ENCODE measurements around the gene VWA5A. TPM values are rescaled to one million over a fixed set of nuclear protein-coding genes. Genes with fewer than 3 reads are reported as not detected.
A peak's percentile ranks its signal among the peaks of the same experiment; 100 is the strongest.

The VWA5A gene, protein sequence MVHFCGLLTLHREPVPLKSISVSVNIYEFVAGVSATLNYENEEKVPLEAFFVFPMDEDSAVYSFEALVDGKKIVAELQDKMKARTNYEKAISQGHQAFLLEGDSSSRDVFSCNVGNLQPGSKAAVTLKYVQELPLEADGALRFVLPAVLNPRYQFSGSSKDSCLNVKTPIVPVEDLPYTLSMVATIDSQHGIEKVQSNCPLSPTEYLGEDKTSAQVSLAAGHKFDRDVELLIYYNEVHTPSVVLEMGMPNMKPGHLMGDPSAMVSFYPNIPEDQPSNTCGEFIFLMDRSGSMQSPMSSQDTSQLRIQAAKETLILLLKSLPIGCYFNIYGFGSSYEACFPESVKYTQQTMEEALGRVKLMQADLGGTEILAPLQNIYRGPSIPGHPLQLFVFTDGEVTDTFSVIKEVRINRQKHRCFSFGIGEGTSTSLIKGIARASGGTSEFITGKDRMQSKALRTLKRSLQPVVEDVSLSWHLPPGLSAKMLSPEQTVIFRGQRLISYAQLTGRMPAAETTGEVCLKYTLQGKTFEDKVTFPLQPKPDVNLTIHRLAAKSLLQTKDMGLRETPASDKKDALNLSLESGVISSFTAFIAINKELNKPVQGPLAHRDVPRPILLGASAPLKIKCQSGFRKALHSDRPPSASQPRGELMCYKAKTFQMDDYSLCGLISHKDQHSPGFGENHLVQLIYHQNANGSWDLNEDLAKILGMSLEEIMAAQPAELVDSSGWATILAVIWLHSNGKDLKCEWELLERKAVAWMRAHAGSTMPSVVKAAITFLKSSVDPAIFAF
- total RNA-seq (2014; rRNA removed; shearing (Covaris generic)): 18.1 and 24.8 TPM in 2 replicates

- H3K4me3 ChIP-seq: peak within 1 kb of the TSS; percentile 40
- H3K4me1 ChIP-seq (replicated peaks): peaks cover 12% of the 10 kb centered on the region; the same call in 1 of the 2 replicates
- peak within 1 kb of the TSS; percentile 33; the same call in 1 of the 2 replicates for H3K27ac ChIP-seq
- DNase-seq (ENCODE audit: low read depth in 1 of 2, low spot score in 2 of 2): peak; percentile 55 to 67
- H3K36me3 ChIP-seq: peaks cover 5% of the 10 kb centered on the region; the same call in 1 of the 2 replicates
- H3K9me3 ChIP-seq (replicated peaks): no peaks in the 10 kb centered on the region
- no peaks in the 10 kb centered on the region for H3K27me3 ChIP-seq (replicated peaks)
Observed at GRCh38 chr11:124114942-124115781, at the start of gene VWA5A. TSS of gene VWA5A (plus strand) at chr11:124115450. CDS start at chr11:124117512, 2,062 bp downstream.

DNA sequence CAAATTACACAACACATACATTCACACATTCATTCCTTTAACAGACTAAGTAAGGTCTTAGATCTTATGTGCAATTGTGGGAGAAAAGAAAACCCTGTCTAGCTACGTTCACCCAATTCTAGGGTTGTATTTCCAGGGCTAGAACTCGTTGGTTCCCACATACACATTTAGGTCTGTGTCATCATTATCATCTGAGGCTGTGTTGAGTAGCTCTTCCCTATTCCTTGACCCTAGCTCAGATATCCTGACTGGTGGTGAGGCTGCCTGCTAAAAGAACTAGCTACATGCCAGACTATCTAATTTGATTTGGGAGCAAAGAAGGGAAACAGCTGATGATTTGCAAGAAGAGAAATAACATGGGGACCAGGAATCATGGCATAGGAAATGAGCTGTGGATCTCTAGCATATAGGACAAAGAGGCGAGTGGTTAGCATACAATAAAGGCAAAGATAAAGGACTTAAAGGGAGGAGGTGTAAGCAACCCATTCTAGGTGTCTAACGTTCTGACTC is 46.6 kb upstream of the VWA5A start:
- Histone ChIP-seq H3K9me3 (replicated peaks) (no peaks in the 10 kb centered on the region), H3K4me3 (no peak overlapping the region), H3K4me1 (replicated peaks) (peaks cover 5% of the 10 kb centered on the region; the same call in 1 of the 2 replicates), H3K27me3 (replicated peaks) (peaks cover 7% of the 10 kb centered on the region; the same call in 1 of the 2 replicates), H3K27ac (no peak overlapping the region), H3K36me3 (no peaks in the 10 kb centered on the region)
- no peak for DNase-seq (ENCODE audit: low read depth in 1 of 2, low spot score in 2 of 2)

GRCh38 chr11:124069429-124070401 is 45.5 kb upstream of the VWA5A start:
- peak; percentile 40 to 62 for DNase-seq (ENCODE audit: low read depth in 1 of 2, low spot score in 2 of 2)
- no peaks in the 10 kb centered on the region for H3K36me3 ChIP-seq
- peak overlapping the region; percentile 30 for H3K4me3 ChIP-seq
- H3K27ac ChIP-seq: no peak overlapping the region
- peaks cover 9% of the 10 kb centered on the region for H3K4me1 ChIP-seq (replicated peaks)
- peaks cover 7% of the 10 kb centered on the region; the same call in 1 of the 2 replicates for H3K27me3 ChIP-seq (replicated peaks)
- no peaks in the 10 kb centered on the region for H3K9me3 ChIP-seq (replicated peaks)

GRCh38 chr11:124070915-124071622 is 44.2 kb upstream of the VWA5A start:
- H3K9me3 ChIP-seq (replicated peaks): no peaks in the 10 kb centered on the region
- H3K27ac ChIP-seq: no peak overlapping the region
- peaks cover 7% of the 10 kb centered on the region; the same call in 1 of the 2 replicates for H3K27me3 ChIP-seq (replicated peaks)
- peak in 1 of 2 experiments; percentile 49 for DNase-seq (ENCODE audit: low read depth in 1 of 2, low spot score in 2 of 2)
- H3K36me3 ChIP-seq: no peaks in the 10 kb centered on the region
- no peak overlapping the region for H3K4me3 ChIP-seq
- H3K4me1 ChIP-seq (replicated peaks): peaks cover 22% of the 10 kb centered on the region

- Histone ChIP-seq H3K9me3 (replicated peaks) (no peaks in the 10 kb centered on the region), H3K36me3 (no peaks in the 10 kb centered on the region), H3K27me3 (replicated peaks) (peaks cover 7% of the 10 kb centered on the region; the same call in 1 of the 2 replicates), H3K4me3 (no peak overlapping the region), H3K27ac (no peak overlapping the region), H3K4me1 (replicated peaks) (peaks cover 28% of the 10 kb centered on the region)
- no peak for DNase-seq (ENCODE audit: low read depth in 1 of 2, low spot score in 2 of 2)
Observed at GRCh38 chr11:124071623-124071948, 43.7 kb upstream of the VWA5A start.

- no peak for DNase-seq (ENCODE audit: low read depth in 1 of 2, low spot score in 2 of 2)
- 0 out of 2 replicates have a peak, but pooled peaks cover 7% of the 10 kb centered on the region for H3K27me3 ChIP-seq (replicated peaks)
- H3K36me3 ChIP-seq: no peaks in the 10 kb centered on the region
- no peak overlapping the region for H3K27ac ChIP-seq
- no peaks in the 10 kb centered on the region for H3K9me3 ChIP-seq (replicated peaks)
- H3K4me1 ChIP-seq (replicated peaks): peaks cover 33% of the 10 kb centered on the region
- H3K4me3 ChIP-seq: no peak overlapping the region
Observed at GRCh38 chr11:124072147-124072546, 43.1 kb upstream of the VWA5A start.

DNA sequence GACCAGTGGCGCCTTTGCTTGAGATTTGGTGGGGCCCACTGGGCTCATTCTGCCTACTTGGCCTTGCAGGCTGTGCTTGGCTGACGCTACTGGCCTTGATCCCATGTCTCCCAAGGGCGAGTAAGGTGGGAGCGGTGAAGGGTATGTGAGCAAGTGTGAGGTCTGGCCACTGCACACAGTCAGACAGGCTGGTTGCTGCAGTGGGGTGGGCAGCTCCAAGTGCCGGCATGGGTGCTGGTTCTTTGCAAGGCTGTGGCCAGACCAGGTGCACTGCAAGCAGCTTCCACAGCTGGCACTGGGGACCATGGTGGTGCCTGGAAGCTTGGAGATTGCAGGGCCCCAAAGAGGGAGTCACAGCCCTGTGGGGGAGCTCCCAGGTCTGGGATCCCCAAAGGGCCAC is 40.7 kb upstream of the VWA5A start:
- H3K27me3 ChIP-seq (replicated peaks): no peaks in the 10 kb centered on the region
- no peak for DNase-seq (ENCODE audit: low read depth in 1 of 2, low spot score in 2 of 2)
- no peaks in the 10 kb centered on the region for H3K36me3 ChIP-seq
- no peak overlapping the region for H3K4me3 ChIP-seq
- H3K4me1 ChIP-seq (replicated peaks): peaks cover 33% of the 10 kb centered on the region
- no peaks in the 10 kb centered on the region for H3K9me3 ChIP-seq (replicated peaks)
- H3K27ac ChIP-seq: no peak overlapping the region

DNA sequence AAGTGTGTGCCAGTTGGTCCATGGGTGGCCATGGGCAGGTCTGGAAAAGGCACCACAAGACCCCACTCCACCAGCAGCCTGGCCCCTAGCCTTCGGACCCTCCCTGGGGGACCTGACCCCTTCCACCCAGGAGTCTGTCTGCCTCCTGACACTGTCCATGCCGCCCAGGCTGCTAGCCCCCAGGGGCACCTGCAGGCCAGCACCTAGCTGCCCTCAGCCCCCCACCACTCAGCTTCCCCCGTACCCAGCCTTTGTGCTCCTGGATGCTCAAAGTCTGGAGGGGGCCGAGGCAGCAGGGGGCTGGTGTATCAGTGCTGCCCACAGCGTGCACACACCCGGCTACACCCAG is 39.8 kb upstream of the VWA5A start:
- peaks cover 33% of the 10 kb centered on the region for H3K4me1 ChIP-seq (replicated peaks)
- H3K27me3 ChIP-seq (replicated peaks): no peaks in the 10 kb centered on the region
- H3K9me3 ChIP-seq (replicated peaks): no peaks in the 10 kb centered on the region
- DNase-seq (ENCODE audit: low read depth in 1 of 2, low spot score in 2 of 2): no peak
- H3K27ac ChIP-seq: peak overlapping the region; percentile 88
- no peak overlapping the region for H3K4me3 ChIP-seq
- H3K36me3 ChIP-seq: no peaks in the 10 kb centered on the region

DNA sequence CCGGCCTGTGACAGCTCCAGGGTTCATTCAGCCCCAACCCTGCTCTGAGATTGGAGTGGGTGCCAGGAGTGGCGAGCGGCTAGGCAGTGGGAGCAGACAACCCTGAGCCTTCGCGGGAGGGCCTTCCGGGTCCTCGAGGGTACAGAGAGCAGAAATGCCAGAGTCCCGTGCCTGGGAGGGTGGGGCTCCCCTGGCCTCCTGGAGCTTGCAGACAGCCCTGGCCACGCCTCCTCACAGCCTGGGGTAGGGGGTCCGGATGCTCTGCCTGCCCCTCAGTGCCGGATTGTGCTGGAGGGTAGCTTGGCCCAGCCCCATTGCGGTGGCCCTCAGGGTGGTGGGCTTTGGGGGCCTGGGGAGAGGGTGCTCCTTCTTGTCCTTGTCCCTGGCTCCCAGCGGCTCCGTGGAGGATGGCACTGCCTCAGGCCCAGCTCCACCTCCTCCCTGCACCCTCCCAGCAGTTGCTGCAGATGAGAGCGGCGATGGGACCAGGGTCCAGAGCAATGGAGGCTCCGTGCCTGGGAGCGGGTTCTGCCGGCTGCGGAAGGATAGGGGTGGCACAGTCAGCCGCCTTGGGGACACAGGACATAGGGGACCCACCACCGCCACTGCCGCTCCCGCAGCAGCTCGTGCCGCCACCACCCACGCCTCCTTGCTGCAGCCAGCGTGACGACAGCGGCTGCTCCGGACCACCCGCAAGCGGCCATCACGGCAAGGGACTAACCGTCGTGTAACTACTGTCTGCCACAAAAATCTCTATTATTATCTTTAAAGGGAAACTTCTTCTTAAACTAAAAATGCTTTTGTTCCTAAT is 39.2 kb upstream of the VWA5A start:
- H3K36me3 ChIP-seq: no peaks in the 10 kb centered on the region
- no peaks in the 10 kb centered on the region for H3K9me3 ChIP-seq (replicated peaks)
- H3K4me1 ChIP-seq (replicated peaks): peaks cover 39% of the 10 kb centered on the region
- peak overlapping the region; percentile 88 for H3K27ac ChIP-seq
- peak; percentile 79 to 81 for DNase-seq (ENCODE audit: low read depth in 1 of 2, low spot score in 2 of 2)
- H3K4me3 ChIP-seq: peak overlapping the region; percentile 30
- no peaks in the 10 kb centered on the region for H3K27me3 ChIP-seq (replicated peaks)

- H3K27me3 ChIP-seq (replicated peaks): no peaks in the 10 kb centered on the region
- H3K9me3 ChIP-seq (replicated peaks): no peaks in the 10 kb centered on the region
- DNase-seq (ENCODE audit: low read depth in 1 of 2, low spot score in 2 of 2): no peak
- peaks cover 43% of the 10 kb centered on the region for H3K4me1 ChIP-seq (replicated peaks)
- peak overlapping the region; percentile 88; the same call in 1 of the 2 replicates for H3K27ac ChIP-seq
- H3K4me3 ChIP-seq: no peak overlapping the region
- no peaks in the 10 kb centered on the region for H3K36me3 ChIP-seq
Observed at GRCh38 chr11:124077266-124077665, 38.0 kb upstream of the VWA5A start.

DNA sequence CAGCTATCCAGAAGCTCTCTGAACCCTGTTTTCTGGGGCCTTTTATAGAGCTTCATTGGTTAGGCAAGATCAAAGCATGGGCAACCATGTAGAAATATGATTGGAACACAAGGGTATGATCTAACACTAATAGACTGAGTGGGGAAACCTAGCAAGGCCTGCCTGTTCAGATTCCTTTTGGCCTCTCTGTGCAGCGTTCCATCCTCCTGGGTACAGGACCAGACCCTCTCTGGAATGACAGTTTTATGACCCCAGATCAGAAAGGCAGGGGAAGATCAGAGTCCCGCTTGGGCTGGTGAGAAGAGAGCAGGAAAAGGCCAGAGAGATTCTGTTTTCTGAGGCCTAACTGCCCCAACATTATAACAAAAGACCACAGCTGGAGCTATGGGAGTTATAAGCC is 36.7 kb upstream of the VWA5A start:
- Histone ChIP-seq H3K9me3 (replicated peaks) (no peaks in the 10 kb centered on the region), H3K36me3 (no peaks in the 10 kb centered on the region), H3K4me1 (replicated peaks) (peaks cover 43% of the 10 kb centered on the region), H3K27ac (no peak overlapping the region), H3K4me3 (no peak overlapping the region), H3K27me3 (replicated peaks) (no peaks in the 10 kb centered on the region)
- DNase-seq (ENCODE audit: low read depth in 1 of 2, low spot score in 2 of 2): no peak
